ENCODE results near the gene FSIP2.

The FSIP2 gene, protein sequence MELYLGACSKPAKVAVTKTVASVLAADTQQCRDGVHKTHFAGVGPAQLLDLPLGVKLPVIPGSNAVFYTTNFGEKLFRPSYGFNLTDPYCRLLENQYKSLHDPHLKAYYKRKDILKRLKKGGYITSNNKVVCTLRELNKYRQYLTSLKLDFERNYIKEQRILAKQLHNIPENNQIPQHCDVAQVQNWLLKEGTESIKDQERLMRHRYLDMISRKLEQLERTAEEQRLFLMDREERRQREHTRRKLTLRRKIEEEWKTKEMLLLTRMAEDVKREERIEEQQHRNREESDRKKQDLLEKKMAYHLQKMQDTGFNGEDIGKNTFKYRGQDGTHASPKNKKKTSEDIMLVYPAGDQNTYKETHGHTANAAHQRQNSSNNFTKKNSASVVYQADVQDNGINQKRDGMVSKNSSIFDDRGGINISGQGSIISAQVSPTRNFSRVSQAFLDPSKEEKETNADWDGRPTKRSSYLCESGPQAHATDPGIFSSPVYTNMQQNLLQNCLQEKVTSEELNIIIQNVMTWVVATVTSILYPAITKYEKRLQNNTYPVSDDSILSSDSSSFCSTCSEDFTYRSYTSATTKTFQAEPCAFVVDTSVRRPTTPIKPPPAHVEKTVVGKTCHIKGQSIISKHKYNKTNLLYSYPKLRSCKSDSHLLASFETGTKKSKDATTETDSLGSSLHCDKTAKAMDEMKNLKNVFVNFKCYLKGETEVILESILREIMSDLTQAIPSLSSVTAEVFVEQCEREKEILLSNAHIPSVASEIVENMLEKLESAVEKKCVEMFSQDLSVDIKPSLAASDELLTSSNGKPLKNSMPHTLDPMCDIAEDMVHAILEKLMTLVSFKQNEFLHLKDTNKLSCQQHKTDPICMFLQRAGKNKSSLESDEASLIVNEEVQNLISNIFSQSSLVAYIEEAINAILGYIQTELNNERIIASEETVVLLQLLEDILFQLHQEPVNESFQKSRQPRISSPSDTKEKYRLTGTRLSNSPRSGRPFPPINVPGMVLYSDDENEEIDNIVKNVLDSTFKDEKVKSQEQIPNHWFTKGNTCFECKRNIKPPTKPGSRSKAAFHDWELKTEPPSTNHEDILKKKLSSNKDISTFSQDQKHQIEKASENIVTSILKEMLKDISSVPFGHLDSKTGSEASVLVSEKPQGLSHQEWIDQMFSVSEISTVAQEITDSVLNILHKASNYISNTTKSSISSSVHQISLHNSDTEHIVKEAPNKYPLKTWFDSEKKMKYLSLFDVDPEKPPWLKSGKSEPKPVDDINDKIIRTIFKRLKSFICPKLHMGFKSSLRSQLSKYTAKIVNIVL (N-terminal part only)

DNA sequence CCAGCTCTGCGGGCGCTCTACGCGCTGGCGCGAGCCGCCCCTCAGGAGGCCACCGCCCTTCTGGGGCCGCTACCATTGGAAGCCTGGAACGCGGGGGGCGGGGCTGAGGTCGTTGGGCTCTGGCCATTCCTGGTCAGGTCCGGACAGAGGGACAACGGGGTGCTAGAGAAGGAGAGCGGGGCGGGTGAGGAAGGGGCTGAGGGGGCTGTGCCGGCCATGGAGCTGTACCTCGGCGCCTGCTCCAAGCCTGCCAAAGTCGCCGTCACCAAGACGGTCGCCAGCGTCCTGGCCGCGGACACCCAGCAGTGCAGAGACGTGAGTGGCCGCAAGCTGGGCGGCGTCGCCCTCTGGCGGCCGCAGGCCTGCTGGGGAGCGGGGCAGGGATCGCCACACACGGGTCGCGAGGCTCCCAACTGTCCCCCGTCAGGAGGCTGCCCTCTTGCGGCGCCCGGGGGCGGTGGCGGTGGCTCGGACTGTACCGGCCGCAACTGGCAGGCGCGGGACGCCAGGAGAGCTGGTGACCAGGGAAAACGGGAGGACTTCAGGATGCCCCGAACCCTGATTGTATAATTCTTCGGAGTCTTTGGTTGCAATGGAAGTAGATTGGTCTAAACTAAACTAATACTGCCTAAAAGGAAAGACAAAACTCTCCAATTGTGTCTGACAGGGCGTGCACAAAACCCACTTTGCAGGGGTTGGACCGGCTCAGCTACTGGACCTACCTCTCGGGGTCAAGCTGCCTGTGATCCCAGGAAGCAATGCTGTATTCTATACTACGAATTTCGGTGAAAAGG, at the start of gene FSIP2:
FSIP2 (plus strand) TSS at position 126 of the 794 bp plus-strand sequence; CDS start at position 217, 91 bp downstream.
- in situ Hi-C loops (cut with MboI; ENCODE audit: low pct_unique_long_range_greater_than_20kb, low sequenced_read_pairs, unreplicated experiment): no loop called here
- DNase-seq (ENCODE audit: low spot score): peak; percentile 79

DNA sequence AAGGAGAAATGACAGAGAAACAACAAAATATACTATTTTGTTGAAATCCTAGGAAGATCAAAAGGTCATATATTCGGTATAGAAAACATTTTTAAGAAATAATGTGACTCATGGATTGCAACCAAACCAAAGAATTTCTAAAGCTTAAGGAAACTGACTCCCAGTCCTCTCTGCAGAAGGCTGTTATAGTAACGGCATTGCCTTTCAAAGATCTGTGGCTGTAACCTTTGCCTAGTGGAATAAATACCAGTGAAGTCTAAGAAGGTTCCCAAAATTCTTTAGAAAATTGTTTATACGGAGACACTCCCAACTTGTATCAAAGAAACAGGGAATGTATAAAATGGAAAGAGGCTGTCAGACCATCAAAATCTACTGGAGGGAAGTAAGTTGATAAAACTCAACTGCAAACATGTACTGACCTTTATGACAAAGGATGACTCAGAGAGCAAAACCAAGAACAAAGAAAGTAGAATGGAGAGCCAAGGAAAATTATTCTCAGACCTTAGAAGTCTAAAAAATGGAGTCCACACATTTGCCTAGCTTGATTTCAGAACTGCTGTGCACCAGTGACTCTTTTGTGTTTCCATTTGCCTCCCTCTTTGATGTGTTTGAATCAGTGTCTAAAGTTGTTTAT, 48.6 kb upstream of the FSIP2 start:
- TF ChIP-seq, protein P1, sequence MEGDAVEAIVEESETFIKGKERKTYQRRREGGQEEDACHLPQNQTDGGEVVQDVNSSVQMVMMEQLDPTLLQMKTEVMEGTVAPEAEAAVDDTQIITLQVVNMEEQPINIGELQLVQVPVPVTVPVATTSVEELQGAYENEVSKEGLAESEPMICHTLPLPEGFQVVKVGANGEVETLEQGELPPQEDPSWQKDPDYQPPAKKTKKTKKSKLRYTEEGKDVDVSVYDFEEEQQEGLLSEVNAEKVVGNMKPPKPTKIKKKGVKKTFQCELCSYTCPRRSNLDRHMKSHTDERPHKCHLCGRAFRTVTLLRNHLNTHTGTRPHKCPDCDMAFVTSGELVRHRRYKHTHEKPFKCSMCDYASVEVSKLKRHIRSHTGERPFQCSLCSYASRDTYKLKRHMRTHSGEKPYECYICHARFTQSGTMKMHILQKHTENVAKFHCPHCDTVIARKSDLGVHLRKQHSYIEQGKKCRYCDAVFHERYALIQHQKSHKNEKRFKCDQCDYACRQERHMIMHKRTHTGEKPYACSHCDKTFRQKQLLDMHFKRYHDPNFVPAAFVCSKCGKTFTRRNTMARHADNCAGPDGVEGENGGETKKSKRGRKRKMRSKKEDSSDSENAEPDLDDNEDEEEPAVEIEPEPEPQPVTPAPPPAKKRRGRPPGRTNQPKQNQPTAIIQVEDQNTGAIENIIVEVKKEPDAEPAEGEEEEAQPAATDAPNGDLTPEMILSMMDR (IDR thresholded peaks at IDR 0.05; ENCODE audit: extremely low read depth, insufficient read depth, missing control alignments): no peak
- DNase-seq (ENCODE audit: low spot score): no peak
- in situ Hi-C loops (cut with MboI; ENCODE audit: low pct_unique_long_range_greater_than_20kb, low sequenced_read_pairs, unreplicated experiment): no loop called here

More for the DNA sequence above, at the start of gene FSIP2:
- TF ChIP-seq, protein P1 (IDR thresholded peaks at IDR 0.05; ENCODE audit: extremely low read depth, insufficient read depth, missing control alignments): peak; percentile 93

DNA sequence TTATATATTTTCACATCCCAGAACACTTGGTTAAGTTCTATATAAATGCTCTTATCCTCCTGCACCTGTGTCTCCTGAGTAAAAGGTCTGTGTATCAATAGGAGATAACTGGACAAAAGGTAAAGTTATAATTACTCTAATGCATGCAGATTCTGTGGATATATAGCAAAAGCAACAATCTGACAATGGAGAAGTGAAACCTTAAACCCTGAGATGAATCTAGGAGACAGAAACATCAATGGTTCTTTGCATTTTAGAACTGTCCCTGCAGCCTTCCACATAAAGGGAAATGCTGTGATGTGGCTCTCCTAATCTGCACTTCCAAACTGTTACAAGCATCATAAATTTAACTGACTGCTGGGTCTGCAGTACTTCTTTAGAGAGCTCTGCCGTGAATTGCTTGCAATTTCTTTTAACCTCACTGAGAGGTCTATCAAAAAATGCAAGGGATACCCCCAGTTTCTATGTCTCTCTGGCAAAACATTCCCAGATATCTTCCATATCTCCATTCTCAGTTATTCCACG, 42.8 kb upstream of the FSIP2 start:
- no peak for DNase-seq (ENCODE audit: low spot score)
- TF ChIP-seq, protein P1 (IDR thresholded peaks at IDR 0.05; ENCODE audit: extremely low read depth, insufficient read depth, missing control alignments): no peak
- in situ Hi-C loops (cut with MboI; ENCODE audit: low pct_unique_long_range_greater_than_20kb, low sequenced_read_pairs, unreplicated experiment): no loop called here

DNA sequence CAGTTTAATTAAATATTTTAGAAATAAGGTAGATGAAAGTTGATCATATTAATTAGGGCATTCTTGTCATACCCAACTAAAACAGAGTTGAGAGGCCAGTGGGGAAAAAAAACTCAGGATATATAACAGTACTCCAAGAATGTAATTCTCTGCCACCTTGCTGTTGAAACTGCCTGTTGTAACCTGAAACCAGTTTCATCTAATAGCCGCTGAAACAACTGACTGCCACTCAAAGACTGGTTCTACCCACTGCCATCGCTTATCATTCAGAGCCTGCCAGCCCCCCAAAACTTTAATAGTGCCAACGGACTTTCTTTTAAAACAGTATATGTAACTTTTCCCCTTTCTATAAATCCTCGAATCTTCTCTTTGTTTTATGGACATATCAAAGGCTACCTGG, 37.7 kb upstream of the FSIP2 start:
- no peak for DNase-seq (ENCODE audit: low spot score)
- in situ Hi-C loops (cut with MboI; ENCODE audit: low pct_unique_long_range_greater_than_20kb, low sequenced_read_pairs, unreplicated experiment): no loop called here
- TF ChIP-seq, protein P1 (IDR thresholded peaks at IDR 0.05; ENCODE audit: extremely low read depth, insufficient read depth, missing control alignments): no peak

DNA sequence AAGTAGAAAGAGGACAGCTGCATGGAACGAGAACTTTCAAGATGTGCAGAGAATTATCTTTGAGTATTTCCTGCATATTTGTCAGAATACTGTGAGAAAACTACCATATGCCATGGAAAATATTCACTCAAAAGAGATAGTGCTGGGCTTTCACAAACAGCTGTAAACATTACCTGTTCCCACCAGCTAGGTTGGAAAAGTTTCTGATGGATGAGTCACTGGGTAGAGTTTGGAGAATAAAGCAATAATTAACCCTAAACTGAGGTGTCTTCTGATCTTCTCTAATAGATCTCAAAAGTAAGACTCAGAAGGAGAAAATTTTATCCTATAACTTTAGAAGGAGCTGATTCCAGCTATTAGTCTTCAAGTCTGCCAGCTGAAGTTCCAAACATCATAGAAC, 3.9 kb upstream of the FSIP2 start:
- in situ Hi-C loops (cut with MboI; ENCODE audit: low pct_unique_long_range_greater_than_20kb, low sequenced_read_pairs, unreplicated experiment): no loop called here
- TF ChIP-seq, protein P1 (IDR thresholded peaks at IDR 0.05; ENCODE audit: extremely low read depth, insufficient read depth, missing control alignments): no peak
- DNase-seq (ENCODE audit: low spot score): no peak
